ENCODE measurements around the gene KCND3.

KCND3 gene

GRCh38 chr1:111729946-111730681 lies 259.4 kb downstream of the KCND3 start:
- H3K27me3 ChIP-seq (ENCODE audit: insufficient read depth, low read length), result no peaks in the 10 kb centered on the region
- TF ChIP-seq CTCF (IDR thresholded peaks at IDR 0.05; ENCODE audit: low read length) (no peak), EZH2 (IDR thresholded peaks at IDR 0.05; ENCODE audit: borderline replicate concordance, low read length) (no peak)
- no peak overlapping the region for H2AFZ ChIP-seq (ENCODE audit: low read length)
- H3K4me2 ChIP-seq (ENCODE audit: low read length), result no peak overlapping the region
- no peaks in the 10 kb centered on the region for H3K79me2 ChIP-seq (ENCODE audit: insufficient read depth, low read length)
- no peaks in the 10 kb centered on the region for H3K36me3 ChIP-seq (ENCODE audit: insufficient read depth, low read length)
- no peaks in the 10 kb centered on the region for H4K20me1 ChIP-seq (ENCODE audit: insufficient read depth, low read length)
- H3K9ac ChIP-seq (ENCODE audit: low read length), result no peak overlapping the region
- H3K9me2 ChIP-seq (ENCODE audit: low read depth, low read length), result no peaks in the 10 kb centered on the region
- H3K4me3 ChIP-seq (ENCODE audit: low read depth, low read length, poor library complexity, severe bottlenecking), result no peak overlapping the region
- no peak overlapping the region for H3K27ac ChIP-seq (ENCODE audit: low read depth, low read length, poor library complexity, severe bottlenecking)
- H3F3A ChIP-seq (ENCODE audit: insufficient read depth, low read length), result no peaks in the 10 kb centered on the region
- no peaks in the 10 kb centered on the region for H3K9me3 ChIP-seq (ENCODE audit: low read length)
- no peaks in the 10 kb centered on the region for H3K4me1 ChIP-seq (ENCODE audit: insufficient read depth, low read length, severe bottlenecking)

GRCh38 chr1:111729271-111729921 lies 260.1 kb downstream of the KCND3 start:
- no peaks in the 10 kb centered on the region for H3K4me1 ChIP-seq (ENCODE audit: insufficient read depth, low read length, severe bottlenecking)
- no peaks in the 10 kb centered on the region for H4K20me1 ChIP-seq (ENCODE audit: insufficient read depth, low read length)
- H3K4me3 ChIP-seq (ENCODE audit: low read depth, low read length, poor library complexity, severe bottlenecking), result no peak overlapping the region

GRCh38 chr1:111727056-111727455 lies 262.4 kb downstream of the KCND3 start:
- no peaks in the 10 kb centered on the region for H3K36me3 ChIP-seq (ENCODE audit: insufficient read depth, low read length)
- no peaks in the 10 kb centered on the region for H3K9me3 ChIP-seq (ENCODE audit: low read length)
- no peak overlapping the region for H2AFZ ChIP-seq (ENCODE audit: low read length)
- TF ChIP-seq EZH2 (IDR thresholded peaks at IDR 0.05; ENCODE audit: borderline replicate concordance, low read length) (no peak), CTCF (IDR thresholded peaks at IDR 0.05; ENCODE audit: low read length) (no peak)
- H3K9me2 ChIP-seq (ENCODE audit: low read depth, low read length), result no peaks in the 10 kb centered on the region
- no peak overlapping the region for H3K27ac ChIP-seq (ENCODE audit: low read depth, low read length, poor library complexity, severe bottlenecking)
- H3K27me3 ChIP-seq (ENCODE audit: insufficient read depth, low read length), result no peaks in the 10 kb centered on the region; the same call in 1 of the 2 replicates
- H3K4me1 ChIP-seq (ENCODE audit: insufficient read depth, low read length, severe bottlenecking), result no peaks in the 10 kb centered on the region
- no peak overlapping the region for H3K4me2 ChIP-seq (ENCODE audit: low read length)
- H3K9ac ChIP-seq (ENCODE audit: low read length), result no peak overlapping the region
- H3F3A ChIP-seq (ENCODE audit: insufficient read depth, low read length), result no peaks in the 10 kb centered on the region
- no peak overlapping the region for H3K4me3 ChIP-seq (ENCODE audit: low read depth, low read length, poor library complexity, severe bottlenecking)
- no peaks in the 10 kb centered on the region for H3K79me2 ChIP-seq (ENCODE audit: insufficient read depth, low read length)
- no peaks in the 10 kb centered on the region for H4K20me1 ChIP-seq (ENCODE audit: insufficient read depth, low read length)

More at GRCh38 chr1:111729271-111729921, 260.1 kb downstream of the KCND3 start:
- Histone ChIP-seq H3K79me2 (ENCODE audit: insufficient read depth, low read length) (no peaks in the 10 kb centered on the region), H2AFZ (ENCODE audit: low read length) (no peak overlapping the region), H3F3A (ENCODE audit: insufficient read depth, low read length) (no peaks in the 10 kb centered on the region), H3K9me2 (ENCODE audit: low read depth, low read length) (no peaks in the 10 kb centered on the region), H3K27ac (ENCODE audit: low read depth, low read length, poor library complexity, severe bottlenecking) (no peak overlapping the region), H3K9me3 (ENCODE audit: low read length) (no peaks in the 10 kb centered on the region), H3K4me2 (ENCODE audit: low read length) (no peak overlapping the region), H3K36me3 (ENCODE audit: insufficient read depth, low read length) (no peaks in the 10 kb centered on the region), H3K27me3 (ENCODE audit: insufficient read depth, low read length) (no peaks in the 10 kb centered on the region), H3K9ac (ENCODE audit: low read length) (no peak overlapping the region)
- no peak for TF ChIP-seq CTCF (IDR thresholded peaks at IDR 0.05; ENCODE audit: low read length)
- no peak for TF ChIP-seq EZH2 (IDR thresholded peaks at IDR 0.05; ENCODE audit: borderline replicate concordance, low read length)
